Gastrocnemius medialis (tissue), 4 donors: ENCODE data around the gene LATS1. TPM values are rescaled to one million over a fixed set of nuclear protein-coding genes. Genes with fewer than 3 reads are reported as not detected.

Source experiments
- ATAC-seq, 2 donors: fragments of 150-250 bp; one replicate each; pipeline ENCODE4 v1.9.1; 2016
- DNase-seq, 2 donors: peaks; one replicate each; pipeline ENCODE4 v3.0.0-alpha.2; 2019
- H3K27ac ChIP-seq, 4 donors: fragments of 200-600 bp; sonication (generic); 1 replicate in 1 of 4; 2 replicates in 3 of 4; pipeline ENCODE4 v1.5.1; 2016 to 2018; ENCODE audit warnings: mild to moderate bottlenecking in 2 of 4, moderate library complexity in 1 of 4
- H3K27me3 ChIP-seq, 3 donors: fragments of 200-600 bp; sonication (generic) in 2 of 3; 1 replicate in 1 of 3; 2 replicates in 2 of 3; pipeline versions ENCODE4 v1.5.1 to v1.6.0; 2016 to 2019; ENCODE audit warnings: mild to moderate bottlenecking in 1 of 3, moderate library complexity in 1 of 3
- H3K36me3 ChIP-seq, 2 donors: fragments of 200-600 bp; sonication (generic) in 1 of 2; one replicate each; pipeline ENCODE4 v1.5.1; 2017 to 2018
- H3K4me1 ChIP-seq, 2 donors: fragments of 200-600 bp; sonication (generic) in 1 of 2; one replicate each; pipeline ENCODE4 v1.5.1; 2016 to 2017; ENCODE audit warnings: mild to moderate bottlenecking in 2 of 2
- H3K4me3 ChIP-seq, 4 donors: fragments of 200-600 bp; sonication (generic) in 3 of 4; 1 replicate in 1 of 4; 2 replicates in 3 of 4; pipeline ENCODE4 v1.5.1; 2016 to 2019; ENCODE audit warnings: mild to moderate bottlenecking in 2 of 4
- H3K9me3 ChIP-seq, 3 donors: fragments of 200-600 bp; sonication (generic) in 2 of 3; 1 replicate in 1 of 3; 2 replicates in 2 of 3; pipeline ENCODE4 v1.5.1; 2016 to 2019
- CTCF ChIP-seq, 5 experiments: fragments of 450-650 bp in 3 of 5; fragments of 200-600 bp in 2 of 5; sonication (generic) in 2 of 5; IDR thresholded peaks in 4 of 5; conservative IDR thresholded peaks in 1 of 5; 1 replicate in 4 of 5; 2 replicates in 1 of 5; pipeline ENCODE4 v1.5.1; 2016 to 2019; ENCODE audit warnings: antibody characterized with exemption in 5 of 5, mild to moderate bottlenecking in 3 of 5, moderate library complexity in 3 of 5
- POLR2A ChIP-seq, 2 donors: fragments of 450-650 bp; IDR thresholded peaks; one replicate each; pipeline ENCODE4 v1.6.1; 2017; ENCODE audit warnings: antibody characterized with exemption in 2 of 2, mild to moderate bottlenecking in 2 of 2, moderate library complexity in 2 of 2
- in situ Hi-C, 4 donors: fragments of 200-750 bp; cut with MboI; loops; one replicate each; pipeline versions ENCODE4 v1.15.0 to v1.8.0; 2017; ENCODE audit warnings: low sequenced_read_pairs in 4 of 4
- intact Hi-C: fragments of 100-400 bp; cut with DNase I; formaldehyde crosslinking; loops from one replicate; pipeline ENCODE4 v1.15.1; 2023; ENCODE audit warnings: low total_unique reads
- total RNA-seq, 4 donors: library from RNA; depleted of rRNA; stranded (reverse); fragments of >200 nt; gene quantifications; one replicate each; pipeline versions ENCODE4 v1.1.0 to v1.2.3, GENCODE V29; 2016

The LATS1 gene
- total RNA-seq, 4 donors from 2014 or later: 6.3 to 21.8 (median 14.4) TPM

- H3K9me3 ChIP-seq: no peaks in the 10 kb centered on the region
- no peaks in the 10 kb centered on the region for H3K4me1 ChIP-seq
- DNase-seq: no peak
- ATAC-seq: no peak
- intact Hi-C loops (no loop called here), in situ Hi-C loops (no loop called here)
- no peak for TF ChIP-seq CTCF (IDR thresholded peaks at IDR 0.05 in 4 of 5, conservative IDR thresholded peaks at IDR 0.05 in 1 of 5)
- TF ChIP-seq POLR2A (IDR thresholded peaks at IDR 0.05): no peak
- H3K27me3 ChIP-seq: no peaks in the 10 kb centered on the region
- H3K27ac ChIP-seq: no peak overlapping the region
- peaks cover 2 to 37% of the 10 kb centered on the region in 2 donors for H3K36me3 ChIP-seq
- H3K4me3 ChIP-seq: no peak overlapping the region
These were observed 57.9 kb downstream of the LATS1 start for GRCh38 chr6:149660028-149660427.

GRCh38 chr6:149657441-149657840 is 60.5 kb downstream of the LATS1 start:
- Histone ChIP-seq H3K27me3 (no peaks in the 10 kb centered on the region), H3K4me1 (no peaks in the 10 kb centered on the region), H3K36me3 (peaks cover 0 to 18% of the 10 kb centered on the region in 2 donors), H3K27ac (no peak overlapping the region), H3K4me3 (no peak overlapping the region), H3K9me3 (no peaks in the 10 kb centered on the region)
- ATAC-seq: no peak
- DNase-seq: no peak
- in situ Hi-C loops (no loop called here), intact Hi-C loops (no loop called here)
- TF ChIP-seq POLR2A (IDR thresholded peaks at IDR 0.05) (no peak), CTCF (IDR thresholded peaks at IDR 0.05 in 4 of 5, conservative IDR thresholded peaks at IDR 0.05 in 1 of 5) (no peak)

- no peak for ATAC-seq
- Histone ChIP-seq H3K36me3 (no peaks in the 10 kb centered on the region), H3K4me1 (peaks cover 8 to 15% of the 10 kb centered on the region in 2 donors), H3K27ac (no peak overlapping the region), H3K27me3 (no peaks in the 10 kb centered on the region), H3K9me3 (no peaks in the 10 kb centered on the region), H3K4me3 (no peak overlapping the region)
- intact Hi-C loops: no loop called here
- in situ Hi-C loops: no loop called here
- DNase-seq: no peak
- TF ChIP-seq CTCF (IDR thresholded peaks at IDR 0.05 in 4 of 5, conservative IDR thresholded peaks at IDR 0.05 in 1 of 5) (no peak), POLR2A (IDR thresholded peaks at IDR 0.05) (no peak)
These were observed 66.8 kb downstream of the LATS1 start for GRCh38 chr6:149651056-149651455.

DNA sequence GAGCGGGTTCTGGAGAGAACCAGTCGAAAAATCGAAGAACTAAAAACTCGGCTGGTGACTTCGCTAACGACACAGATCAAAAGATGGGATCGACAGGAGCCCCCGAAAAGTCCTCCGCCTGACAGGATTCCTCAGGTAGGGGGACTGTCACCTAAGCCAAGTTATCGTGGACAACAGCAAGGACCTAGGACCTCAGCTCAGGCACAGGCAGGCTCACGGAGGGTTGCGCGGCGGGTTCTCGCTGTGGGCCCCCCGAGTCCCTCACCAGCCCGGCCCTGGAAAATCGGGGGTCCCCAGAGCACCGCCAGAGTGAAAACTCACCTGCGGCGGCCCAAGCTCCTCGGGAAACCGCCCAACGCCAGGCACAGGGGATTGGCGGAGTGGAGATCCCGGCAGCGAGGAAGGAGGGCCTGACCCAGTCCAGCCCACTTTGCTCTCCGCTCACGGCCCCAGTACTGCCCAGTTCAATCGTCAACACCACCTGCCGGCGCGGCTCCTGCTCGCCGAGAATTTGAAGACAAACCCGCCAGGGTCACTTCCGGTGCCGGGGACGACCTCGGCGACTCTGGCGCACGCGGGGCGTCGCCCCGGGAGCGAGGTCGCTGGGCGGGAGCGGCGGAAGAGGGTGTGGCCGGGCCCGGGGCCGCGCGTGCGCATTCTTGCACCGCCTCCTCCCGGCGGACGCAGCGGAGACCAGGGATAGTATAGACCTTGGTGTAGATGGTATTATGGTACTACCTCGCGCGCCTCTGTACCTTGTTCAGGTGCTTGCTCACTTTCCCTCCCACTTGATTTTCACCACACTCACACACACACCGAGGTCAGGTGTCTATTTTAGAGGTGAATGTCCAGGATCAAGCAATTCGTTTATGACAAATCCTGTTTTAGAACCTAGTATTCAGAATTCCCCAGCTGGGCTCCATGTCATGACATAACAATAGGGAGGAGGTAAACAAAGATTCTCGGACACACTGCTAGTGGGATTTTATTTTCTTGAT is 69.5 kb downstream of the LATS1 start, which contains the start of gene KATNA1:
KATNA1 (minus strand) TSS at position 567 of the 998 bp plus-strand sequence. CDS start 10,167 bp downstream, outside the sequence.
- TF ChIP-seq POLR2A (IDR thresholded peaks at IDR 0.05) (peak; percentile 89 to 93), CTCF (IDR thresholded peaks at IDR 0.05 in 4 of 5, conservative IDR thresholded peaks at IDR 0.05 in 1 of 5) (peak in 1 of 5 experiments; percentile 7)
- DNase-seq (peak; percentile 78 to 86), ATAC-seq (peak; percentile 92)
- H3K4me3 ChIP-seq: peak within 1 kb of the TSS; percentile 62 to 92 (median 86)
- H3K9me3 ChIP-seq: no peaks in the 10 kb centered on the region
- peak within 1 kb of the TSS; percentile 87 to 95 (median 92) for H3K27ac ChIP-seq
- in situ Hi-C loops (no loop called here), intact Hi-C loops (loop anchor here (1.0 to 10.0 kb wide), 8 partner anchors 34 to 1744 kb away; partner anchors contain the start of genes GINM1, LATS1, LRP11 and TAB2)
- no peaks in the 10 kb centered on the region for H3K36me3 ChIP-seq
- H3K27me3 ChIP-seq: no peaks in the 10 kb centered on the region
- peaks cover 15 to 18% of the 10 kb centered on the region in 2 donors for H3K4me1 ChIP-seq
